ENCODE data around the gene NFASC.

DNA sequence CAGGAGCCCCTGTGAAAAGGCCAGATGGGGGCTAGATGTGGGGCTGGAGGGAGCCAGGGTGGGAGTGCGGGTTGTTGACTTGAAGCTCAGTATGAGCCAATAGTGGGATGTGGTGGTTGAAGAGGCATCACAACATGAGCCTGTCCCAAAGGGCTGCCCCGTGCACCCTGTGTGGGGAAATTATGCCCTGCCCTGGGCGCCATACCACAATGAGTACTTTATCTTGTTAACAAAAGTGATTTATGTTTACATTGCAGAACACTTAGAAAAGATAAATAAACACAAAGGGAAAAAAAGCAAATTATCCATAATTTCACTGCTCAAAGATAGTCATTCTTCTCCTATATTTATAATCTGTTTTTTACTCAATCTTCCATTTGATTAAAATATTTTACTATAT is 1.6 kb upstream of the NFASC start:
- TF ChIP-seq ZNF121 (CRISPR knock-in tag; IDR thresholded peaks at IDR 0.05) = no peak
- TF ChIP-seq NR1H2 (CRISPR knock-in tag; IDR thresholded peaks at IDR 0.05) = no peak
- TF ChIP-seq, protein P1, sequence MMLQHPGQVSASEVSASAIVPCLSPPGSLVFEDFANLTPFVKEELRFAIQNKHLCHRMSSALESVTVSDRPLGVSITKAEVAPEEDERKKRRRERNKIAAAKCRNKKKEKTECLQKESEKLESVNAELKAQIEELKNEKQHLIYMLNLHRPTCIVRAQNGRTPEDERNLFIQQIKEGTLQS (CRISPR knock-in tag; conservative IDR thresholded peaks at IDR 0.05) = no peak
- TF ChIP-seq IRF2 (CRISPR knock-in tag; IDR thresholded peaks at IDR 0.05; ENCODE audit: borderline replicate concordance, low read depth) = no peak
- TF ChIP-seq SMAD3 (CRISPR knock-in tag; IDR thresholded peaks at IDR 0.05; ENCODE audit: borderline replicate concordance) = no peak
- no peak for TF ChIP-seq CTCF (IDR thresholded peaks at IDR 0.05)

Measured in WTC11 (cell line).